ENCODE results near the gene NETO1. TPM values are rescaled to one million over a fixed set of nuclear protein-coding genes. Genes with fewer than 3 reads are reported as not detected.
A peak's percentile ranks its signal among the peaks of the same experiment; 100 is the strongest.

Gene NETO1
- total and polyA plus RNA-seq, 2 of the 13 experiments (the other 11 are each of a cell fraction or from before 2014, with no cell fraction given) = not detected

GRCh38 chr18:72762515-72763122, 105.2 kb downstream of the NETO1 start:
- FAIRE-seq (peak; percentile 64), DNase-seq (ENCODE audit: low spot score) (peak; percentile 62), ATAC-seq (peak; percentile 58; the same call in 2 of the 3 replicates)
- H3K79me2 ChIP-seq (ENCODE audit: insufficient read depth, low read length) = no peaks in the 10 kb centered on the region
- CTCF ChIA-PET (ENCODE audit: low intra/inter-chr PET ratio, low total read pairs) = interaction anchor here (1.2 to 2.2 kb wide), 3 partner anchors 373 to 1218 kb away, joined by 8 to 21 read pairs (median 8); no protein-coding TSS in a partner anchor
- no peak overlapping the region for H3K9ac ChIP-seq (ENCODE audit: insufficient read depth, low read depth, low read length)
- POLR2A ChIA-PET = no interaction called here
- no TSS peak for BruUV-seq (replicated peaks)
- WGBS (ENCODE audit: low lambda C conversion rate) = 10% methylated on average over 5 of the region's 5 CpGs
- H3K4me3 ChIP-seq (replicated peaks in 1 of 3; ENCODE audit: insufficient read depth in 1 of 3, low read depth in 2 of 3, low read length in 3 of 3) = no peak overlapping the region
- H3K4me2 ChIP-seq (ENCODE audit: low read depth, low read length) = no peak overlapping the region
- H2AFZ ChIP-seq (ENCODE audit: low read length) = no peak overlapping the region
- no peaks in the 10 kb centered on the region for H3K36me3 ChIP-seq (replicated peaks in 1 of 2; ENCODE audit: control insufficient read depth in 1 of 2, insufficient read depth in 2 of 2, low read length in 2 of 2)
- intact Hi-C loops (cut with micrococcal nuclease; ENCODE audit: unreplicated experiment) = loop anchor here (1.0 kb wide), 1 partner anchor 374 kb away; no protein-coding TSS in a partner anchor
- in situ Hi-C loops (cut with HindIII; ENCODE audit: extremely low pct_ligation_motif_present, low pct_unique_long_range_greater_than_20kb) = loop anchor here (10.0 to 25.0 kb wide), 4 partner anchors 382 to 1225 kb away; no protein-coding TSS in a partner anchor
- no peaks in the 10 kb centered on the region for H4K20me1 ChIP-seq (ENCODE audit: insufficient read depth, low read length)
- H3K9me3 ChIP-seq (ENCODE audit: low read length) = no peaks in the 10 kb centered on the region
- no peaks in the 10 kb centered on the region for H3K4me1 ChIP-seq (ENCODE audit: insufficient read depth, low read length)
- no peak overlapping the region for H3K27ac ChIP-seq (ENCODE audit: extremely low read length, insufficient read depth, low read length)
- no peaks in the 10 kb centered on the region for H3K27me3 ChIP-seq (ENCODE audit: control insufficient read depth in 1 of 2, insufficient read depth in 2 of 2, low read length in 2 of 2)
- TF ChIP-seq, protein P1, sequence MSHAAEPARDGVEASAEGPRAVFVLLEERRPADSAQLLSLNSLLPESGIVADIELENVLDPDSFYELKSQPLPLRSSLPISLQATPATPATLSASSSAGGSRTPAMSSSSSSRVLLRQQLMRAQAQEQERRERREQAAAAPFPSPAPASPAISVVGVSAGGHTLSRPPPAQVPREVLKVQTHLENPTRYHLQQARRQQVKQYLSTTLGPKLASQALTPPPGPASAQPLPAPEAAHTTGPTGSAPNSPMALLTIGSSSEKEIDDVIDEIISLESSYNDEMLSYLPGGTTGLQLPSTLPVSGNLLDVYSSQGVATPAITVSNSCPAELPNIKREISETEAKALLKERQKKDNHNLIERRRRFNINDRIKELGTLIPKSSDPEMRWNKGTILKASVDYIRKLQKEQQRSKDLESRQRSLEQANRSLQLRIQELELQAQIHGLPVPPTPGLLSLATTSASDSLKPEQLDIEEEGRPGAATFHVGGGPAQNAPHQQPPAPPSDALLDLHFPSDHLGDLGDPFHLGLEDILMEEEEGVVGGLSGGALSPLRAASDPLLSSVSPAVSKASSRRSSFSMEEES (CRISPR knock-in tag; IDR thresholded peaks at IDR 0.05) = no peak
- TF ChIP-seq STAG1 (CRISPR knock-in tag; IDR thresholded peaks at IDR 0.05) = peak; percentile 86
- no peak for TF ChIP-seq NR2F2 (IDR thresholded peaks at IDR 0.05; ENCODE audit: borderline replicate concordance, low read depth)
- no peak for TF ChIP-seq KAT8 (CRISPR knock-in tag; IDR thresholded peaks at IDR 0.05)
- no peak for TF ChIP-seq ZNF556 (CRISPR knock-in tag; IDR thresholded peaks at IDR 0.05; ENCODE audit: borderline replicate concordance)
- TF ChIP-seq, protein P2, sequence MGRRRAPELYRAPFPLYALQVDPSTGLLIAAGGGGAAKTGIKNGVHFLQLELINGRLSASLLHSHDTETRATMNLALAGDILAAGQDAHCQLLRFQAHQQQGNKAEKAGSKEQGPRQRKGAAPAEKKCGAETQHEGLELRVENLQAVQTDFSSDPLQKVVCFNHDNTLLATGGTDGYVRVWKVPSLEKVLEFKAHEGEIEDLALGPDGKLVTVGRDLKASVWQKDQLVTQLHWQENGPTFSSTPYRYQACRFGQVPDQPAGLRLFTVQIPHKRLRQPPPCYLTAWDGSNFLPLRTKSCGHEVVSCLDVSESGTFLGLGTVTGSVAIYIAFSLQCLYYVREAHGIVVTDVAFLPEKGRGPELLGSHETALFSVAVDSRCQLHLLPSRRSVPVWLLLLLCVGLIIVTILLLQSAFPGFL (CRISPR knock-in tag; IDR thresholded peaks at IDR 0.05) = no peak
- 0 out of 2 replicates have a peak, but pooled peaks have one; percentile 22 for TF ChIP-seq MIXL1 (CRISPR knock-in tag; IDR thresholded peaks at IDR 0.05)
- TF ChIP-seq ZNF383 (CRISPR knock-in tag; IDR thresholded peaks at IDR 0.05; ENCODE audit: borderline replicate concordance) = no peak
- TF ChIP-seq FOXP4 (CRISPR knock-in tag; IDR thresholded peaks at IDR 0.05) = no peak
- no peak for TF ChIP-seq ZBTB7A (CRISPR knock-in tag; IDR thresholded peaks at IDR 0.05)
- TF ChIP-seq, protein P3, sequence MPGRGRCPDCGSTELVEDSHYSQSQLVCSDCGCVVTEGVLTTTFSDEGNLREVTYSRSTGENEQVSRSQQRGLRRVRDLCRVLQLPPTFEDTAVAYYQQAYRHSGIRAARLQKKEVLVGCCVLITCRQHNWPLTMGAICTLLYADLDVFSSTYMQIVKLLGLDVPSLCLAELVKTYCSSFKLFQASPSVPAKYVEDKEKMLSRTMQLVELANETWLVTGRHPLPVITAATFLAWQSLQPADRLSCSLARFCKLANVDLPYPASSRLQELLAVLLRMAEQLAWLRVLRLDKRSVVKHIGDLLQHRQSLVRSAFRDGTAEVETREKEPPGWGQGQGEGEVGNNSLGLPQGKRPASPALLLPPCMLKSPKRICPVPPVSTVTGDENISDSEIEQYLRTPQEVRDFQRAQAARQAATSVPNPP (CRISPR knock-in tag; IDR thresholded peaks at IDR 0.05) = no peak
- TF ChIP-seq SMC3 (IDR thresholded peaks at IDR 0.05; ENCODE audit: low read length) = peak; percentile 51
- TF ChIP-seq, protein P4, sequence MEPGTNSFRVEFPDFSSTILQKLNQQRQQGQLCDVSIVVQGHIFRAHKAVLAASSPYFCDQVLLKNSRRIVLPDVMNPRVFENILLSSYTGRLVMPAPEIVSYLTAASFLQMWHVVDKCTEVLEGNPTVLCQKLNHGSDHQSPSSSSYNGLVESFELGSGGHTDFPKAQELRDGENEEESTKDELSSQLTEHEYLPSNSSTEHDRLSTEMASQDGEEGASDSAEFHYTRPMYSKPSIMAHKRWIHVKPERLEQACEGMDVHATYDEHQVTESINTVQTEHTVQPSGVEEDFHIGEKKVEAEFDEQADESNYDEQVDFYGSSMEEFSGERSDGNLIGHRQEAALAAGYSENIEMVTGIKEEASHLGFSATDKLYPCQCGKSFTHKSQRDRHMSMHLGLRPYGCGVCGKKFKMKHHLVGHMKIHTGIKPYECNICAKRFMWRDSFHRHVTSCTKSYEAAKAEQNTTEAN (CRISPR knock-in tag; conservative IDR thresholded peaks at IDR 0.05) = no peak

All from HepG2 (cell line).